SK-N-SH treated with all-trans-retinoic acid at 6 μM for 48 hours (cell line): Measurements from ENCODE around the gene NNAT.
"Not testable (repeated sequence)": the region's sequence is repeated elsewhere in the genome, so short reads cannot be mapped to it uniquely, and the experiment has no call there.

ENCODE experiments used
- ARNTL ChIP-seq: fragments of 450-650 bp; formaldehyde crosslinking; IDR thresholded peaks from 2 replicates; pipeline ENCODE4 v1.5.0; 2020; ENCODE audit warnings: low read depth, mild to moderate bottlenecking, moderate library complexity, borderline replicate concordance
- CREB5 ChIP-seq: fragments of 250-450 bp; sonication (Bioruptor Pico); IDR thresholded peaks from 2 replicates; pipeline ENCODE4 v1.5.1; 2020; ENCODE audit warnings: low read depth, mild to moderate bottlenecking, moderate library complexity
- CSRNP3 ChIP-seq: fragments of 250-450 bp; sonication (Bioruptor Pico); IDR thresholded peaks from 2 replicates; pipeline ENCODE4 v1.5.1; 2021; ENCODE audit warnings: mild to moderate bottlenecking, moderate library complexity
- ISL1 ChIP-seq: fragments of 250-450 bp; sonication (Bioruptor Pico); IDR thresholded peaks from 2 replicates; pipeline ENCODE4 v2.1.2; 2022; ENCODE audit warnings: mild to moderate bottlenecking, moderate library complexity
- PATZ1 ChIP-seq: fragments of 250-450 bp; sonication (Bioruptor Pico); IDR thresholded peaks from 2 replicates; pipeline ENCODE4 v1.8.0; 2020; ENCODE audit warnings: mild to moderate bottlenecking, moderate library complexity, borderline replicate concordance
- PPARA ChIP-seq: fragments of 250-450 bp; sonication (Bioruptor Pico); IDR thresholded peaks from 2 replicates; pipeline ENCODE4 v1.5.0; 2020; ENCODE audit warnings: mild to moderate bottlenecking, borderline replicate concordance
- RARB ChIP-seq: fragments of 250-450 bp; sonication (Bioruptor Pico); IDR thresholded peaks from 2 replicates; pipeline ENCODE4 v1.8.0; 2021; ENCODE audit warnings: mild to moderate bottlenecking, moderate library complexity
- SNAI2 ChIP-seq: fragments of 250-450 bp; sonication (Bioruptor Pico); IDR thresholded peaks from 2 replicates; pipeline ENCODE4 v1.5.0; 2020; ENCODE audit warnings: mild to moderate bottlenecking, moderate library complexity
- TOX ChIP-seq: fragments of 250-450 bp; sonication (Bioruptor Pico); IDR thresholded peaks from 2 replicates; pipeline ENCODE4 v1.8.0; 2021; ENCODE audit warnings: mild to moderate bottlenecking, moderate library complexity, borderline replicate concordance
- ZC3H10 ChIP-seq: fragments of 250-450 bp; sonication (Bioruptor Pico); IDR thresholded peaks from 2 replicates; pipeline ENCODE4 v1.5.1; 2021; ENCODE audit warnings: mild to moderate bottlenecking, moderate library complexity
- ZFP3 ChIP-seq: fragments of 250-450 bp; sonication (Bioruptor Pico); IDR thresholded peaks from 2 replicates; pipeline ENCODE4 v1.5.0; 2020; ENCODE audit warnings: mild to moderate bottlenecking, moderate library complexity
- ZNF565 ChIP-seq: fragments of 450-650 bp; formaldehyde crosslinking; conservative IDR thresholded peaks from 2 replicates; pipeline ENCODE4 v1.5.0; 2020; ENCODE audit warnings: low read depth, mild to moderate bottlenecking, moderate library complexity
- ZNF8 ChIP-seq: fragments of 450-650 bp; formaldehyde crosslinking; IDR thresholded peaks from 2 replicates; pipeline ENCODE4 v1.5.0; 2020; ENCODE audit warnings: mild to moderate bottlenecking, moderate library complexity

- not testable (repeated sequence) for TF ChIP-seq ZC3H10; RARB (CRISPR knock-in tag); PATZ1; ISL1; SNAI2; ZNF8 (CRISPR knock-in tag); CSRNP3 (CRISPR knock-in tag); ARNTL (CRISPR knock-in tag); ZFP3; TOX (CRISPR knock-in tag); PPARA; ZNF565; CREB5 (CRISPR knock-in tag)
These were observed 34.8 kb upstream of the NNAT start for GRCh38 chr20:37486209-37486608.
